HepG2 (cell line): ENCODE measurements around the gene PRKCI. TPM values are rescaled to one million over a fixed set of nuclear protein-coding genes. Genes with fewer than 3 reads are reported as not detected.

Experiments used
- AGO1 ChIP-seq: fragments of 200-400 bp; formaldehyde crosslinking; IDR thresholded peaks from 2 replicates; pipeline ENCODE4 v1.6.1; 2017; ENCODE audit warnings: mild to moderate bottlenecking, low read depth, low read length, moderate library complexity; ENCODE audit not compliant: poor library complexity, severe bottlenecking
- FOXK1 ChIP-seq: sonication (generic); formaldehyde crosslinking; IDR thresholded peaks from 2 replicates; pipeline ENCODE4 v1.4.0; 2020; ENCODE audit warnings: low read depth, missing genetic modification reagents, borderline replicate concordance
- IKZF4 ChIP-seq: sonication (generic); formaldehyde crosslinking; IDR thresholded peaks from 2 replicates; pipeline ENCODE4 v1.5.1; 2020; ENCODE audit warnings: borderline replicate concordance, mild to moderate bottlenecking, low read depth, missing genetic modification reagents; ENCODE audit errors: not compliant biosample characterization
- NKX3-1 ChIP-seq: sonication (generic); formaldehyde crosslinking; IDR thresholded peaks from 2 replicates; pipeline ENCODE4 v1.5.0; 2020; ENCODE audit warnings: missing genetic modification reagents
- POLR2AphosphoS5 ChIP-seq: IDR thresholded peaks from 2 replicates; pipeline ENCODE4 v1.6.1; 2012; ENCODE audit warnings: low read depth, low read length
- SP5 ChIP-seq: IDR thresholded peaks from 2 replicates; pipeline ENCODE4 v1.6.1; 2016; ENCODE audit warnings: low read depth, borderline replicate concordance
- YEATS4 ChIP-seq: sonication (generic); formaldehyde crosslinking; IDR thresholded peaks from 2 replicates; pipeline ENCODE4 v1.4.0; 2020; ENCODE audit warnings: missing genetic modification reagents, borderline replicate concordance
- ZNF17 ChIP-seq: sonication (generic); formaldehyde crosslinking; IDR thresholded peaks from 2 replicates; pipeline ENCODE4 v1.5.0; 2020; ENCODE audit warnings: mild to moderate bottlenecking, missing genetic modification reagents
- ZNF773 ChIP-seq: sonication (generic); formaldehyde crosslinking; IDR thresholded peaks from 2 replicates; pipeline ENCODE4 v1.4.0; 2020; ENCODE audit warnings: missing genetic modification reagents, borderline replicate concordance
- ZNF776 ChIP-seq: sonication (generic); formaldehyde crosslinking; IDR thresholded peaks from 2 replicates; pipeline ENCODE4 v1.4.0; 2020; ENCODE audit warnings: mild to moderate bottlenecking, missing genetic modification reagents
- ZSCAN29 ChIP-seq: sonication (generic); formaldehyde crosslinking; conservative IDR thresholded peaks from 2 replicates; pipeline ENCODE4 v1.4.0; 2020; ENCODE audit warnings: mild to moderate bottlenecking, missing genetic modification reagents
- polyA plus RNA-seq, 8 experiments: library from polyadenylated mRNA; depleted of rRNA in 3 of 8; stranded (reverse) in 7 of 8; unstranded in 1 of 8; fragments of >200 nt; fragmentation: Illumina TruSeq in 4 of 8; extraction: Trizol in 4 of 8; gene quantifications; 2 replicates each; pipeline versions ENCODE4 v1.2.1 to v1.2.3, GENCODE V29; 2011 to 2016; ENCODE audit warnings: low read depth in 4 of 8, missing spikeins in 1 of 8, mixed read lengths in 1 of 8; ENCODE audit not compliant: insufficient read depth in 1 of 8
- total RNA-seq, 5 experiments: library from RNA; depleted of rRNA; stranded (reverse); fragments of >200 nt; fragmentation: Illumina TruSeq; extraction: Trizol; gene quantifications; 2 replicates each; pipeline ENCODE4 v1.2.3, GENCODE V29; 2016; ENCODE audit warnings: low read depth in 1 of 5
- TF ChIP-seq, protein P1 (sequence below), 2 experiments: IDR thresholded peaks; 2 replicates each; pipeline ENCODE4 v1.6.1; 2011 to 2012; ENCODE audit warnings: low read length in 2 of 2, borderline replicate concordance in 1 of 2, low read depth in 1 of 2, mild to moderate bottlenecking in 1 of 2, moderate library complexity in 1 of 2
- TF ChIP-seq, protein P2 (sequence below): sonication (generic); formaldehyde crosslinking; IDR thresholded peaks from 2 replicates; pipeline ENCODE4 v1.8.0; 2022; ENCODE audit warnings: mild to moderate bottlenecking, missing genetic modification reagents, moderate library complexity
- TF ChIP-seq, protein P3 (sequence below): sonication (generic); formaldehyde crosslinking; IDR thresholded peaks from 2 replicates; pipeline ENCODE4 v1.8.0; 2022; ENCODE audit warnings: missing genetic modification reagents, mild to moderate bottlenecking, inconsistent platforms, borderline replicate concordance
- TF ChIP-seq, protein P4 (sequence below): sonication (generic); formaldehyde crosslinking; IDR thresholded peaks from 2 replicates; pipeline ENCODE4 v1.4.0; 2020; ENCODE audit warnings: mild to moderate bottlenecking, low read depth, missing genetic modification reagents
- TF ChIP-seq, protein P5 (sequence below): sonication (generic); formaldehyde crosslinking; IDR thresholded peaks from 2 replicates; pipeline ENCODE4 v1.5.0; 2020; ENCODE audit warnings: mild to moderate bottlenecking, missing genetic modification reagents

The PRKCI gene
- total and polyA plus RNA-seq, 2 of the 13 experiments (the other 11 are each of a cell fraction or from before 2014, with no cell fraction given): 17.2 to 30.4 TPM

DNA sequence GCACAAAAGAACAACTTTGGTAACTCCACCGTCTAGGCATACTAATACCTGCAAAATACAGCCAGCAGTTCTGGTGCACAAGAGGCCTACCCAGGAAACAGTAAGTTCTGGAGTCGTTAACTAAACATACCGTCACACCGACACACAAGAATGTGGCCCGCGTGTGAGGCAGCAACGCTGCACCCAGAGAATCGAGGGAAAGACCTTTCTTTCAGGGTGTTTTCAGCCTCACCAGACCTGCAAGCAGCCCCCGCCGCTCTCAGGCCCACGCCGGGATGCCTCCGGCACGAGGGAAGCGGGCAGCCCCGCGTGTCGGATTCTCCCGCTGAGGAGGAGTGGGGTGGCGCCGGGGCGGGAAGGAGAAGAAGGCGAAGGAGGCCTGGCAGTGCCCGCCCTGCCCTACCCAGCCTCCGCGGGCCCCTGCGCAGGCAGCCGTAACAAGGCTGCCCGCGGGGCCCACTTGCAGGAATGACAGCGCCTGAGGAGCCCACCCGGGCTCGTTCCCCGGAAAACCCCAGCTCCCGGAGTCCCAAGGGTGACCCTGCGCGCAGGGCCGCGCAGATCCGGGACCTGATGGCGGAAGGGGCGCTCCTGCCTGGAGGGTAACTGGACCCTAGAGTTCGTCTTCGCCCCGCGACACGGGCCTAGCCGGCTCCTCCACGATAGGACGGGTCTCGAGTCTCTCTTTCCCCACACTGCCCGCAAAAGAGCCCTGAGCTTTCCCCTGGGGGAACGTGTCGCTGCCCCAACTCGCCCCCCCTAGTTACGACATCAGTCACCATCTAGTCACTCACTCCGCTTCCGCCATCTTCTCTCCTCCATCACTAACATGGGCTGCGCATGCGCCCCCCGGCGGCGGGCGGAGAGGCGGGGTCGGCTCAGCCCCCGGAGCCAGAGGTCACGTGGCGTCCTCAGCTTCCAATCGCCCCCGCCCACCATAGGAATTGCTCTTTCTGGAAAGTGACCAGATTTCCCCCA lies 41.0 kb upstream of the PRKCI start, which contains the start of gene PHC3 (continued):
- TF ChIP-seq, protein P1, sequence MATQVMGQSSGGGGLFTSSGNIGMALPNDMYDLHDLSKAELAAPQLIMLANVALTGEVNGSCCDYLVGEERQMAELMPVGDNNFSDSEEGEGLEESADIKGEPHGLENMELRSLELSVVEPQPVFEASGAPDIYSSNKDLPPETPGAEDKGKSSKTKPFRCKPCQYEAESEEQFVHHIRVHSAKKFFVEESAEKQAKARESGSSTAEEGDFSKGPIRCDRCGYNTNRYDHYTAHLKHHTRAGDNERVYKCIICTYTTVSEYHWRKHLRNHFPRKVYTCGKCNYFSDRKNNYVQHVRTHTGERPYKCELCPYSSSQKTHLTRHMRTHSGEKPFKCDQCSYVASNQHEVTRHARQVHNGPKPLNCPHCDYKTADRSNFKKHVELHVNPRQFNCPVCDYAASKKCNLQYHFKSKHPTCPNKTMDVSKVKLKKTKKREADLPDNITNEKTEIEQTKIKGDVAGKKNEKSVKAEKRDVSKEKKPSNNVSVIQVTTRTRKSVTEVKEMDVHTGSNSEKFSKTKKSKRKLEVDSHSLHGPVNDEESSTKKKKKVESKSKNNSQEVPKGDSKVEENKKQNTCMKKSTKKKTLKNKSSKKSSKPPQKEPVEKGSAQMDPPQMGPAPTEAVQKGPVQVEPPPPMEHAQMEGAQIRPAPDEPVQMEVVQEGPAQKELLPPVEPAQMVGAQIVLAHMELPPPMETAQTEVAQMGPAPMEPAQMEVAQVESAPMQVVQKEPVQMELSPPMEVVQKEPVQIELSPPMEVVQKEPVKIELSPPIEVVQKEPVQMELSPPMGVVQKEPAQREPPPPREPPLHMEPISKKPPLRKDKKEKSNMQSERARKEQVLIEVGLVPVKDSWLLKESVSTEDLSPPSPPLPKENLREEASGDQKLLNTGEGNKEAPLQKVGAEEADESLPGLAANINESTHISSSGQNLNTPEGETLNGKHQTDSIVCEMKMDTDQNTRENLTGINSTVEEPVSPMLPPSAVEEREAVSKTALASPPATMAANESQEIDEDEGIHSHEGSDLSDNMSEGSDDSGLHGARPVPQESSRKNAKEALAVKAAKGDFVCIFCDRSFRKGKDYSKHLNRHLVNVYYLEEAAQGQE (IDR thresholded peaks at IDR 0.05; ENCODE audit: borderline replicate concordance in 1 of 2, low read depth in 1 of 2, low read length in 2 of 2): peak in 1 of 2 experiments; percentile 28; a peak in 1 of 4 replicates
- peak; percentile 49; the same call in 1 of the 2 replicates for TF ChIP-seq ZNF776 (CRISPR knock-in tag)
- TF ChIP-seq AGO1: no peak
- TF ChIP-seq, protein P2, sequence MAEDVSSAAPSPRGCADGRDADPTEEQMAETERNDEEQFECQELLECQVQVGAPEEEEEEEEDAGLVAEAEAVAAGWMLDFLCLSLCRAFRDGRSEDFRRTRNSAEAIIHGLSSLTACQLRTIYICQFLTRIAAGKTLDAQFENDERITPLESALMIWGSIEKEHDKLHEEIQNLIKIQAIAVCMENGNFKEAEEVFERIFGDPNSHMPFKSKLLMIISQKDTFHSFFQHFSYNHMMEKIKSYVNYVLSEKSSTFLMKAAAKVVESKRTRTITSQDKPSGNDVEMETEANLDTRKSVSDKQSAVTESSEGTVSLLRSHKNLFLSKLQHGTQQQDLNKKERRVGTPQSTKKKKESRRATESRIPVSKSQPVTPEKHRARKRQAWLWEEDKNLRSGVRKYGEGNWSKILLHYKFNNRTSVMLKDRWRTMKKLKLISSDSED: no peak
- peak; percentile 11; the same call in 1 of the 2 replicates for TF ChIP-seq FOXK1 (CRISPR knock-in tag)
- TF ChIP-seq, protein P3, sequence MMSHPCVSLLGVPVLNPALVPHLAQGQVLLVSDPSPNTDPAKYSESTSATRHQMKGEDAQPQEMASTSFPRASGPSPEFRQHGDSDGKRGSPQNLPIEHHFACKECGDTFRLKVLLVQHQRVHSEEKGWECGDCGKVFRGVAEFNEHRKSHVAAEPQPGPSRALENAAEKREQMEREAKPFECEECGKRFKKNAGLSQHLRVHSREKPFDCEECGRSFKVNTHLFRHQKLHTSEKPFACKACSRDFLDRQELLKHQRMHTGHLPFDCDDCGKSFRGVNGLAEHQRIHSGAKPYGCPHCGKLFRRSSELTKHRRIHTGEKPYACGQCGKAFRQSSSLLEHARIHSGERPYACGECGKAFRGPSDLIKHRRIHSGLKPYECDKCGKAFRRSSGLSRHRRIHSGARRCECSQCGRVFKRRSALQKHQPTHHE (CRISPR knock-in tag): peak; percentile 70; the same call in 1 of the 2 replicates
- TF ChIP-seq, protein P4, sequence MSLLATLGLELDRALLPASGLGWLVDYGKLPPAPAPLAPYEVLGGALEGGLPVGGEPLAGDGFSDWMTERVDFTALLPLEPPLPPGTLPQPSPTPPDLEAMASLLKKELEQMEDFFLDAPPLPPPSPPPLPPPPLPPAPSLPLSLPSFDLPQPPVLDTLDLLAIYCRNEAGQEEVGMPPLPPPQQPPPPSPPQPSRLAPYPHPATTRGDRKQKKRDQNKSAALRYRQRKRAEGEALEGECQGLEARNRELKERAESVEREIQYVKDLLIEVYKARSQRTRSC: 0 out of 2 replicates have a peak, but pooled peaks have one; percentile 47
- peak; percentile 90 for TF ChIP-seq POLR2AphosphoS5
- no peak; the same call in 1 of the 2 replicates for TF ChIP-seq ZNF773
- TF ChIP-seq ZNF17 (CRISPR knock-in tag): 0 out of 2 replicates have a peak, but pooled peaks have one; percentile 47
- peak; percentile 35 for TF ChIP-seq IKZF4
- 0 out of 2 replicates have a peak, but pooled peaks have one; percentile 30 for TF ChIP-seq ZSCAN29
- peak; percentile 53; the same call in 1 of the 2 replicates for TF ChIP-seq SP5 (CRISPR knock-in tag)
- peak; percentile 76 for TF ChIP-seq YEATS4 (CRISPR knock-in tag)
- TF ChIP-seq, protein P5, sequence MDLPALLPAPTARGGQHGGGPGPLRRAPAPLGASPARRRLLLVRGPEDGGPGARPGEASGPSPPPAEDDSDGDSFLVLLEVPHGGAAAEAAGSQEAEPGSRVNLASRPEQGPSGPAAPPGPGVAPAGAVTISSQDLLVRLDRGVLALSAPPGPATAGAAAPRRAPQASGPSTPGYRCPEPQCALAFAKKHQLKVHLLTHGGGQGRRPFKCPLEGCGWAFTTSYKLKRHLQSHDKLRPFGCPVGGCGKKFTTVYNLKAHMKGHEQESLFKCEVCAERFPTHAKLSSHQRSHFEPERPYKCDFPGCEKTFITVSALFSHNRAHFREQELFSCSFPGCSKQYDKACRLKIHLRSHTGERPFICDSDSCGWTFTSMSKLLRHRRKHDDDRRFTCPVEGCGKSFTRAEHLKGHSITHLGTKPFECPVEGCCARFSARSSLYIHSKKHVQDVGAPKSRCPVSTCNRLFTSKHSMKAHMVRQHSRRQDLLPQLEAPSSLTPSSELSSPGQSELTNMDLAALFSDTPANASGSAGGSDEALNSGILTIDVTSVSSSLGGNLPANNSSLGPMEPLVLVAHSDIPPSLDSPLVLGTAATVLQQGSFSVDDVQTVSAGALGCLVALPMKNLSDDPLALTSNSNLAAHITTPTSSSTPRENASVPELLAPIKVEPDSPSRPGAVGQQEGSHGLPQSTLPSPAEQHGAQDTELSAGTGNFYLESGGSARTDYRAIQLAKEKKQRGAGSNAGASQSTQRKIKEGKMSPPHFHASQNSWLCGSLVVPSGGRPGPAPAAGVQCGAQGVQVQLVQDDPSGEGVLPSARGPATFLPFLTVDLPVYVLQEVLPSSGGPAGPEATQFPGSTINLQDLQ (CRISPR knock-in tag): no peak
- TF ChIP-seq NKX3-1: no peak; the same call in 1 of the 2 replicates
